DMS 273 (cell line): ENCODE measurements around the gene BDNF.

Source experiments
- DNase-seq: peaks from one replicate; lab custom pipeline; 2025; ENCODE audit not compliant: unreplicated experiment; lab: John Stamatoyannopoulos, UW

The BDNF gene

DNA sequence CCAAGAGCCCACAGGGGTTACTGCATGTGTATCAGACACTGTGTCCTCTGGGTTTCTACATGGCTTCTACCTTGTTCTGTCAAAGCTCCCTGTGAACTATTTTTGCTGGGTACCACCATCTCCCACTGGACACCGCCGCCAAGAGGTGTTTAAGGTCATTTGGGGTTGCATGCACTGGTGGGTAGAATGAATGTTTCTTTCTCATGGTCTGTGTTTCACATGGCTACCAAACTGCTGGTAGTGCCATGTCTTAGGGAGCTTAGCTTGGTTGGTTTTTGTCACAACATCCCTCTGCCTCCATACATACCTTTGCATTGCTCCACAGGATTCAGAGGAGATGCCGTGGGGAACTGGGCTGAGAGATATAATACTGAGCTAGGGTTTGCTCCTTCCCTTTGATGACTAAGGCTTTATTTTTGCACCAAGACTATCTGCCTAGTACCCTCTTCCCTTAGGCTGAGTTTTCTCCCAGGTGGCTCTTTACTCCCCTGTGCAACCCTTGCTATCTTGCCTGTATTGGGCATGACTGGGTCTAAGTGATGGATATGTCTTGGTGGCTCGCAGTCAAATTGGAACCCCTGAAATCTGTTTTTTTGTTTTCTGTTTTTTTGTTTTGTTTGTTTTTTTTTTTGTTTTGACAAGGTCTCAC, 73.2 kb downstream of the BDNF start:
- DNase-seq: no peak

DNA sequence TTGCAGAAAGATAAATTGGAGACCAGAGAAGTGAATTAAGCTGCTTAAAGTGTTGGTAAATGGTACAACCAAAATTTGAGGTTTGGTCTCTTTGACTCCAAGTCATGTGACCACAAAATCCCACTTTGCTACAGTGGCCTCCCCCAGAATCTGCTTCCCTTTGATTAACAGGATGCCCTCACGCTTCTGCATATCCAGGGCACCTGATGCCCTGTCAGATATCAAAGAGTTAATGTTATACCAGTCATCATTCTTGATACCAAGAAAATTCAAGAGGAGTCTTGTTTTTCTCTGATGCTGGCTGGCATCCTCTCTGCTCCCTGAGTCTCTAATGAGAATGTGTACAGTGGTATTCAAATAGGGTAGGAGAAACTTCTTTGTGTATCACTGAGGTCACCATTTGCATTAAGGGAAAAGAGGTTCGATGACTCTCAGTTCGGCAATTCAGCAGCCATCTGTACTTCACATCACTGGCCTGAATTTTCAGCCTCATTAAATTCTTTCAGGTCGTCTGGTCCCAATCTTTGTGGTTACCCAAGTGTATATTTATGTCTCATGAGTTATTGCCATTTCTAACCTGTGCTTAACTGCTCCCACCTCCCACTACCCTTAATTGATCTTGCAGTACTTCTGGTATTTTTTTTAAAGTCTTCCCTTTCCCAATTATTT, 73.9 kb downstream of the BDNF start:
- no peak for DNase-seq

DNA sequence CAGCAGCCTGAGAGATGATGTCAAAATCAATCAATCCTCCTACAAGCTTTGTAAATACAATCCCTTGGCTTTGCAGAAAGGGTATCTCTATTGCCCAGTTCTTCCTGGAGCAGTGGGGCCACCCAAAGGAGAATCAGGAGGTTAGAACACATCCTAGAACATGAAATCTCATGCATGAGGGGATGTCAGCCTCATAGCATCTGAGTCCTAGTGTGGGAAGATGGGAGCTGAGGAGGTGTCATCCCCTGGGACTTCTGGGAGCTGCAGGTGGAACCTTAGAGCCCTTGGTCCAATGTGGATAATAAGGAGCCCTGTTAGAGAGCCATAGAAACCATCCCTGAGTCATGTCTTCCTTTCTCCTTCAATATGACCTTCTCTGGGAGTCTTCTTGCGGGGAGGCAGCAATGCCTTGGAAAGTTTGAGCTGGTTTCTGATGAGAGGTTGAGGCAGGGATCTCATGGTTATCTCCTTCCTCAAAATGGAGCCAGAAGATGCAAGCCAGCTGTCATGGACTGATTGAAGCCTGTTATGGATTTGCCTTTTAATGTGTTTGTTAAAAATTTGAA, 74.8 kb downstream of the BDNF start:
- DNase-seq: no peak

DNA sequence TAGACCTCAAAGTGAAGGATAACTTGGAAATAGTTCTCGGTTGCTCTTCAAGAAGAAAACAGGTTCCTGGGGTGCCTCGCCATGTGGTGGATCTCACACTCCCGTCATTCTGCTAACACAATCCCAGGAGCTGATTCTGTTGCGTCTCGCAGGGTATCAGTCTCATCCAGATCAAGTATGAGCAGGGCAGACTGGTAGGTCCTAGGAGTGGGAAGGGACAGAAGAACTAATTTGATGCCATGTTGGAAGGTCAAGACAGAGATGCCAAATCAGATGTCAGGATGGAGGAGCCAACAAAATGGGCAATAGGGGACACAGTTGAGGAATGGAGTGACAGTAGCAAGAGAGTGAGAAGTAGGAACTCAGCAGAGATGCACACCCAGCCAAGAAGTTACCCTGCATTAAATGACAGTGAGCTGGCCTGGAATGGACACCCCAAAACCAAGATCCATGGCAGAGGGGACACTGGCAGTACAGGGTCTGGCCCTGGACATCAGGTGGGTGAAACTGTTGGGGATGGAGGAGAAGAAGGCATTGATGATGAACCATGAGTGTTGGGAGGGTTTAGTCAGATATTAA, 76.2 kb downstream of the BDNF start:
- DNase-seq: no peak

DNA sequence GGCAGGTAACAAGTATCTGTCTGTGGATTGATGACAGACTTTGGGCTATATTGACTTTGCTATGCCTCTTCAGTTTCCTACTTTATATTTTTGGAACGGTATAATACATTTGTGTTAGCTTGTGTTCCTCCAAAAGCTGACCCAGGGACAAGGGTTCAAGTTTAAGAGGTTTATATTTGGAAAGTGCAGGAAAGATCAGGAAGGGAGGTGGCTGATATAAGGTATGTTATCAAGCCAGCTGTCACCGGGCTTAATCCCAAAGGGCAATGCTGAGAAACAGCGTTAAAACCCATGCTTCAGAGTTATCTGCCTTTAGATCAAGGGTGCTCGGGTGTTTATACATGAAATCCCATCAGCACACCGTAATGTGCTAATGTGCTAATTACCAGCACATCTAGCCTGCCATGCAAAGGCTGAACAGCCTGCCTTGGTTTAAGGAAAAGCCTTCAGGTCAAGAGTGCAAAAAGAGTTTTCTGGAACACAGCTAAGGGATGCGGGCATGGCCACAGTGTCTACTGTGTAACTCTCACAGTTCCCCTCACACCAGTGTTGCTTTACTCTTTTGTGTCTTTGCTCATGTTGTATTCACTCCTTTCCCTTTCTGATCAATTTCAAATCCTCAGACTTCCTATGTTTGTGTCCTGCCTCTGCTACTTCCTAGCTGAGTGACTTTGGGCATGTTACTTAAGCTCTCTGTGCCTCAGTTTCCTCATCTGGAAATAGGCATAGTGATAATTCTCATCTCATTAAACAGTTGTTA, 77.5 kb downstream of the BDNF start:
- peak; percentile 5 for DNase-seq

DNA sequence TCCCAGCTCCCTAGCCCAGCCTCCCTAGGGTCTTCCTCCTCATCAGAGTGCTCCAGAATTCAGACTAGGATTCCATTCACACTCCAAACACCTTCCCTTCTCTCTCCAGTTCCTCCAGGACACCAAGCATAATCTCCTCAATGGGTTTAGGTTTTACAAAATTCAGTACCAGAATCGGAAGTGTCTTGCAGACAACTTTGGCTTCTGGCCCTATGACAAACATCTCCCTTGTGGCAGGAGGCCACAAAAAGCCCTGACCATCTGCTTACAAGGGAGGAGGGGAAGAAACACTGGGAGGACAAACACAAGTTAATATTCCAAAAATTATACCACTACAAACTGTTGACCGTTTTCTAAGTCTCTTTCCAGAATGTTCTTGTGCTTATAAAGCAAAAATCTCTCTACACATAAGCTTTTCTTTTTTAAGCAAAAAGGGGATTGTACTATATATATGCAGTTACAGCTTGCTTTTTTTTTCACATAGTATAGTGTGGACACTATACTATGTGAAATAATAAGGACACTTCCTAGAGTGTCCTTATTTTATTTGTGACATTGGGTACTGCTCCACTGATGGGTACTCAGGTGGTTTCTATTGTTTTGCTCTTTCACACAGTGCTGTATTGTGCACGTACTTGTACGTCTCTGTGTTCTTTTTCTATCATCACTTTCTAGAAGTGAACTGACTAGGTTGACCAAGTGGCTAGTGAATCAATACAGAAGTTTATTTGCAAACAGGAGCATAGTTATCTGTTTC, 78.7 kb downstream of the BDNF start:
- peak; percentile 71 for DNase-seq

DNA sequence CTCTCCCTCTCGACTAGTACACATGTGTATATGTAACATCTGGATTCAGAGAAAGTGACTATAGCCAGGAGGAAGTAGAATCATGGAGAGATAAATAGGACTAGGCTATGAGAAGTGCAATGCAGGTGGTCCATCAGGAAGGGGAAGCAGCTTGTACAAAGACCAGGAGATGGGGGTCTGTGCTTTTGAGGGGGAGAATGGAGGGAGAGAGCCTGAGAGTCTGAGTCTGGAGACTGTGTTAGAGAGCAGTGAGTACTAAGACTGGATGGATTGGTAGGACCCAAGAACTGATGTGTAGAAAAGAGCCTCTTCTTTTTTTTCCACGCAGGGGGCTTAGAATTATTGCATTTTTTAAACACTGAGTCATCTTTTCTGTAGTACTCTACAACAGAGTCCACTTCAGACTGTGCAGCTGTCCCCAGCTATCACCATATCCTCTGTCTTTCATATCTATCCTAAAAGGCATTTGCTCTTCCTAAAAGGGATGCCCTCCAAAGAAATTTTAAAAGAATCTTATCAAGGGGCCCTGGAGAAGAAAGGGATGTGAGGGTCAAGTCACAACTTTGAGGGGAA, 80.4 kb downstream of the BDNF start:
- no peak for DNase-seq

DNA sequence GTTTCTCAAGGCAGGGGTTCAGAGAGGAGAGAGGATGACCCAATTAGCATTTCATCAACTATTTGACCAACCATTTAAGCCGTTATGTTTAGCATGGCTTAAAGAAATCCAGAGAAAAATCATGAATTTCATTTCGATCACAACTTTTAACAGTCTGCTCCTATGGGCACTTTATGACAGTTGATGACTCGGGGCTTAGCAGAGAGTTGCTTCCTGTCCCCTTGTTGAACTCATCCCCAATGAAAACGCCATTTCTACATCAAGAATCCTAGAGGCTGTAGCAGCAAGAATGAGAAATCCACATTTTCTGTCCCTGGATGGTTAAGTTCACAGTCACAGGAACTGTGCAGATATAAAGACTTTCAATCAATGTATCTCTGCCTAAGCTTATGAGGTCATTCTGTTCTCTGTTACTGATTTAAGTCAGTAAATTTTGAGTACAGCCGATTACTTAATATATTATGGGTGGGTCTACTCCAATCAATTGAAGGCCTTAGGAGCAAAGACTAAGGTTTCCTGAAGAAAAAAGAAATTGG, 81.1 kb downstream of the BDNF start:
- no peak for DNase-seq

DNA sequence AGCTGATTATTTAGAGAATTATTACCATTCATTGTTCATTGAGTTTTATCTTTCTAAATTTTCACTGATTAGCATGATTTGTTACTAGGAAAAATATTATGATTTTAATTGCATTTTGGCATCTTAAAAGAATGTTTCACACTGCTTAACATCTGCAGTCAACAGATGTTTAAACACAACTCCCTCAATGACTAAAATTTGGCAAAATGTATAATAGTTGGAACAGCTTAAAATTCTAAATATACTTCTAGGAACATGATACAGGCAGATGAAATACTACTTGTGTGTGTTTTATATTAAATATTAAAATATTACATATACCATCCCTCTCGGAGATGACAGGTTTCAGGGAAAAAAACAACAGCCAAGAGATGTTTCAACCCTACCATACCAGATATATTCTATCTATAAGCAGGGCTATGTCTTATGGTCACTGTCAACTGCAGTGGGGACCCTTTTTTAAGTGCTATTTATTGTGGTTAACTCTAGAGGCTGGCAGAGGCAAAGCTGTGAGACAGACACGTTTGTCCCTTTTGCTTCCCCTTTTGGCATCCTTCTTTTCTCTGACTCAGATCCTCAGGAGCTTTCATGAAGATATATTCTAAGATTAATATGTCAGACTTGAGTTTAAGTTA, 81.9 kb downstream of the BDNF start:
- DNase-seq: no peak

DNA sequence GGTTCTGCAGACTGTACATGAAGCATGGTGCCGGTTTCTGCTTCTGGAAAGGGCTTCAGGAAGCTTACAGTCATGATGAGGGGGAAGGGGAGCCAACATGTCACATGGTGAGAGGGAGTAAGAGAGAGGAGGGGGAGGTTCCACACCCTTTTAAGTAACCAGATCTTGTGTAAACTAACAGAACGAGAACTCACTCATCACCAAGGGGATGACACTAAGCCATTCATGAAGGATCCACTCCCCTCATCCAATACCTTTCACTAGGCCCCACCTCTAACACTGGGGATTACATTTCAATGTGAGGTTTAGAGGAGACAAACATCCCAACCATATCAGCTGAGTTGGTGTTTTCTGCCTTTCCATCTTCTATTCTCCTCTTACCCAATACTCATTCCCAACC, 83.5 kb downstream of the BDNF start:
- DNase-seq: no peak

DNA sequence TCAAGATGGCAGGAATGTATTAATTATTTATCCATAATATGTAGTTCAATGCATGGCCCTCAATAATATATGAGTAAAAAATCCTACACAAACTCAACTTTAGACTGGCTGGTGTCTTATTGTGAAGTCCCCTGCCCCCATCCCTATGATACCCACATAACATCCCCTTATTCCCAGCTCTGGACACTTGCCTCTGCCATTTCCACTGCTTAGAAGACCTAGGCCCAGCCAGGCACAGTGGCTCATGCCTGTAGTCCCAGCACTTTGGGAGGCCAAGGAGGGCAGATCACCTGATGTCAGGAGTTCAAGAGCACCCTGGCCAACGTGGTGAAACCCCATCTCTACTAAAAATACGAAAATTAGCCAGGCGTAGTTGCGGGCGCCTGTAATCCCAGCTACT, 84.4 kb downstream of the BDNF start:
- DNase-seq: no peak

DNA sequence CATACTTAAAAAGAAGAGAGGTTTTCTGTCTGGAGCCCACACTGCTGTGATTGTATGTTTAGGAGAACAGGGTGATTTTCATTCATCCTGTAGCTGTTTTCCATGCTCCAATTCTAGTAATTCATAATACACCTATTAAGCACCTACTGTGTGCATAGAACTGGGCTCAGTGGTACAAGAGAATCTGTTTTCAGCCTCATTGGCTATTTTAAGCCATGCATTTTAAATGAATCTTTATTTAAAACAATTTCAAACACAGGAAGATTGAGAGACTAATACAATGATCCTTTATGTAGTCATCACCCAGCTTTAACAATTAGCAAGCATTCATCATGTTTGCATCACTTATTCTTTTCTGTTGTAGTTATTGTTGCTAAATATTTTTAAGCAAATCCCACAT, 86.2 kb downstream of the BDNF start:
- no peak for DNase-seq

DNA sequence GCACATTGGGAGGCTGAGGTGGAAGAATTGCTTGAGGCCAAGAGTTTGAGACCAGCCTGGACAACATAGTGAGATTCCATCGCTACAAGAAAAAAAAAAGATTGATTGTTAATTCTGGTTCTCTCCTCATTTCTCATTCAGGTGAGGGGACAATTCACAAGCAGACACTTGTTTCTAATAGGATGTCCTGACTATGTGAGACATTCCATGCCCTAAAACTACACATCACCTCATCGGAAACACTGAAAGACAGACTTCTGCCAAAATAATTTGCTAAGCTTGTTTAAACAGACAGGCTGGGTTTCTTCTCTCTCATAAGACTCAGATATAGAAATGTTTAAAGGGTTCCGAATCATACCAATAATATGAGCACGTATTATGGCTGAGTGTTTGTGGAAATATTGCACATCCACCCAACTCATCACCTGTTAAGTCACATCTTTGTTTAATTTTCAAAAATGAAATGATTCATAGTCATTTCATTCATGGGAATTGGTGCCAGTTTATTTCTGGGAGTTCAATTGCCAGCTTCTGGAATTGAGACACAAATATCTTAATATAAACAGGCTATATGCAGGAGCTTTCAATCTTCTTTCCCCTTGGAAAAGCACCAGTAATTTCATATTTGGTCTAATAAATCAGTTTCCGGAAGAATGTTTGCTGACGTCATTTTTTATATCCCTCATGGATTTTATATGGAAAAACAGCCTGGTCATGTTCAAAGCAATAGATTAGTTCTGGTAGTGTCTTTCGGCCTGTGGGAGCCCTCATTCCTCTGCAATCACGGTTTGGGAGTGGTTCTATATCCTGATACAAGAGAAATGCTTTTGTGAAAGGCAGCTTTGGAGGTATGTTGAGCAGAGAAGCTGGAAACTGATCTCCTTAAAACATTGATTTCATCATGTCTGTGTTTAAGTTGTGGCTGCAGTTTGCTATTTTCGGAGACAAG, 87.0 kb downstream of the BDNF start:
- DNase-seq: no peak

DNA sequence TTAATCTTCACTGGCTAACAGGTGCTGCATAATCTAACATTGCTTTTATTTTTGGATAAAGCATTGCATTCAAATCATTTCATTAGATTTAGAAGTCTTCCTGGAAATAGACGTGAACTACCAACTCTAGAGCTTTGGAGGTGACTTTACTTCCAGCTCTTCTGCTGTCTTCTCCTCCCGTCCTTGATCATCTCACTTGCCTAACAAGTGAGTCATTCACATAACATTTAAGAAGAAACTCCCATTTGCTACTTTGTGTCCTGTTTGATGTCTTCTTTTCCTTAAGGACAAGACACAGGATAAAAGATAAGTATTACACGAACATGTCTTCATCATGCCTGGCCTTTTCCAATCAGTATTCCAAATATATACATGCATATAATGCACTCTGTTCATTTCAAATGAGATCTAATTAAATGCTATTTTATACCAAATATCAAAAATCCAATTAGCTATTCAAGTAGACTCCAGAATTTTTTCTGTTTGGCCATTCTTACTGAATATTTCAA, 88.3 kb downstream of the BDNF start:
- no peak for DNase-seq

DNA sequence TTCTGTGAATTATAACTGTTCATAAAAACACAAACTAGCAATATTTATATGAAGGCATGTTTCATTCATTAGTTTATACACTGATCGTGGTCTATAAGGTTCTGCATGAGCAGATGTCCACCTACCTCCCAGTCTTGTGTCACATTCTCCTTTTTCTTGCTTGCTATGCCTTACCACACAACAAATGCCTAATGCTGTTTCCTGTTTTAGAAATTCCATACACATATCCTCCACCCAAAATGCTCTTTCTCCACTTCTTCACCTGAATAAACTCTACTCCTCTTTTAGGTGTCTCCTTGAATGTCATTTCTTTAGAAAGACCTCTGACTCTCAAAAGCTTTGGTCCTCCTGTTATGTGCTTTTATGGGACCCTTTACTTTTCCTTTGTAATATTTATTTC, 88.9 kb downstream of the BDNF start:
- no peak for DNase-seq

DNA sequence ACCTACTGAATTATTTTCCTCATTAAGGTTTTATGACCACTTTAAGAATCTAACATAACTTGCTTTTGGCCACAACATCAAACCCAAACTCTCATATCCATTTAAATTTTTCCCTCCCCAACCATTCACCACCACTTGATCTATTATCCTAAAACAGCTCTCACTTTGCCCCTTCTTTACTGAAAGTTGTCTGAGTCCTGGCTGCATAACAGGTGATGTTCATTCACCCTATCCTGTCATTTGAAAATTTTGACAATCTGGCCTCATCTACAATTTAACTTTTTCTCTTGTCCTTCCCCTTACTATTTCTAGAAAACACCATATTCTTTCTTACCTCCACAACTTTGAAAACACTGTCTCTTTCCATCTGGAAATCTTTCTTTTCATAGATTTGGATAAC, 89.3 kb downstream of the BDNF start:
- DNase-seq: no peak

DNA sequence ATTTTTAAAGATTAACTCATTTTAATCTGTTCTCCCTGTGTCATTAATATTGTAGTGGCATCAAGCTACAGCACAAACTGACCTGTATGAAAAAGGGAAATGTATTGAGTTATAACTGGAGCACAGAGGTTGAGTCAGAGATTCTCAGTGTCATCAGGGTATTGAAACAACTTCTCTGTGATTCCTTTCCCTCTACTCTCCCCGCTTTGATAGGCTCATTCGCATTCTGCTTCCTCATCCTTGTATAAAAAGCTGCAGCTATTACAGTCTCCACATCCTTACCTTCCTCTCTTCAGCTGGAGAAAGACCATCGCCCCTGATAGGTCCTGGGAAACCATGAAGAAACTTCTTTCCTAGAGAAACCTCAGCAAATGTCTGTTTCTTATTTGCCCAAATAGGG, 90.0 kb downstream of the BDNF start:
- DNase-seq: no peak

DNA sequence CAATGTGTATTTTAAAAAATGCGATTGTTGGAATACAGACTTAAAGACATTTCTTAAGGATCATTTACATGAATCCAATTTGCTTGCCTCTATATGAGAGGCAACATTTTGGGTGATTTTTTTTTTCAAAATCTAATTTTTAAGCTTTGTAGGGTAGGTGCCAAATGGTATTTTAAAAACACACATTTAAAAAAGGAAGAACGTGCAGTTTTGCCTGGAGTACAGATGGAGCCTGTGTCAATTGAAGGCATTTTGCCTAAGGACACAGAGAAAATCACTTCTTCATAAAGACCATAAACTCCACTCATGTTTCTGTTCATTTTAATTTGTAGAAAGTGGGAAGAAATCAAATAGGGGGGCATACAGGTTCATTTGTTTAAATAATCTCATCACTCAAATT, 91.3 kb downstream of the BDNF start:
- DNase-seq: no peak

DNA sequence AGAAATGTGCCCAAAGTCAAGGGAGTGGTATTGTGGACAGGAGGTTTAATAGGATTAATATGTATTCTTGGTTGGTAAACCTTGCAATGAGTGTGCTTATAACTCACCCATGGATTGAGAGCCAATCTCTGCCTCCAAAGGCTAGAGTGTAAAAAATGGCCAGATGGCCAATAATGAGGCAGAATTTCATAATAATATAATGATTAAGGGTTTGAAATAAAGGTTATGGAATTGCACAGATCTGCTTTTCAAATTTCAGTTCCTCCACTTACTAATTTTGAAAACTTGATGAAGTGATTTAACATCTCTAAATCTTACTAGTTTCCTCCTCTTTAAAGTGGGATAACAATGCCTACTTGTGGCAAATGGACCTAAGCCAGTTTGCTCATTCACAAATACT, 94.8 kb downstream of the BDNF start:
- DNase-seq: no peak
